Spinal cord (tissue), 10 donors: ENCODE measurements around the gene FCMR. TPM values are rescaled to one million over a fixed set of nuclear protein-coding genes. Genes with fewer than 3 reads are reported as not detected.

Experiments used
- DNase-seq, 6 donors: peaks; one replicate each; pipeline versions ENCODE4 v3.0.0 to v3.0.0-alpha.2; 2013 to 2015; ENCODE audit warnings: low spot score in 6 of 6, low read depth in 4 of 6
- H3K27ac ChIP-seq: one replicate; pipeline ENCODE4 v1.5.1; 2013; ENCODE audit warnings: low read depth, low read length, control low read depth
- H3K27me3 ChIP-seq: one replicate; pipeline ENCODE4 v1.6.1; 2013; ENCODE audit warnings: low read length; ENCODE audit not compliant: control insufficient read depth, insufficient read depth
- H3K36me3 ChIP-seq: one replicate; pipeline ENCODE4 v1.6.1; 2013; ENCODE audit warnings: low read length; ENCODE audit not compliant: control insufficient read depth, insufficient read depth
- H3K4me1 ChIP-seq: one replicate; pipeline ENCODE4 v1.6.1; 2013; ENCODE audit warnings: low read length; ENCODE audit not compliant: control insufficient read depth, insufficient read depth
- H3K4me3 ChIP-seq: one replicate; pipeline ENCODE4 v1.5.1; 2013; ENCODE audit warnings: low read depth, low read length, control low read depth
- H3K9me3 ChIP-seq: one replicate; pipeline ENCODE4 v1.6.1; 2013; ENCODE audit warnings: low read length; ENCODE audit not compliant: control insufficient read depth, insufficient read depth
- WGBS: methylation state at CpG from one replicate; pipeline ENCODE4 v1.1.5; 2013; ENCODE audit warnings: missing lambda C conversion rate; ENCODE audit not compliant: insufficient coverage; 5-methylcytosine and 5-hydroxymethylcytosine counted together
- polyA plus RNA-seq, 2 donors: library from polyadenylated mRNA; unstranded; fragments of 120-200 nt; gene quantifications; one replicate each; pipeline ENCODE4 v1.2.1, GENCODE V29; 2013; ENCODE audit not compliant: insufficient read length in 2 of 2
- total RNA-seq, 2 donors: library from RNA; depleted of rRNA in 1 of 2; stranded (reverse); fragments of 120-200 nt in 1 of 2; fragments of >200 nt in 1 of 2; gene quantifications; one replicate each; pipeline versions ENCODE4 v1.2.3 to v1.2.4, GENCODE V29; 2013 to 2014
- donor health status: healthy.

The FCMR gene
- total and polyA plus RNA-seq, 4 donors: 0.89 to 1.9 (median 1.6) TPM

DNA sequence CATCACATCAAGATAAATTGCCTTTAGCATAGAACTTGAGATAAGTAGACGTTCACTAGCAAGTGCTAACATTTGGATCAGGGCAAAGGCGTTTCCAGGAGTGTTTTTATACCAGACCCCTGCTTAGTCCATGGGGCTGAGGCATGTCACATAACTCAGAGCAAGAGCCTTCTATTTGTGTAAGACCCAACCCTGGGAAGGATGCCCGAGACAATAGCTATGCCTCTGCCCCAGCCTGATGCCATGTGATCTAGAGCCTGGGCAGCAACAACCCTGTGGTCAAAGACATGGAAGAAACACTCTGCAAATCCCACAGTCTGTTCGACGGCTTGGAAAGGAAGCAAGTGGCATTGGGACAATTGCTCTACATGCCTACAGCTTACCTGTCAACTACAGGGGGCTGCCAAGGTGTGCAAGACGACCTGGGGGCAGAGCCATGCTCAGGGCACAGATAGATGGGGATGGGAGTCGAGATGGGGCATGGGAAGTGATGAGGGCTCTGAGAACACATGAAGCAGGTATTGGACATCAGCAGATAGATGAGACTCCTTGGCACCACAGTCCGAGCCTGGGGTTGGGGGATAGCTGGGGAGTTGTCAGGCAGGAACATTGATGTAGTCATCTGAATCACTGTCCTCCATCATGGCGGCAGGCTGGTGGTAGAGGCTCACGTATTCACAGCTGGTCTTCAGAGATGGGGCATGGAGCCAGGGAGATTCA, 17.2 kb downstream of the FCMR start:
- no peak for DNase-seq
- H3K27ac ChIP-seq: no peak overlapping the region
- no peak overlapping the region for H3K4me3 ChIP-seq
- H3K4me1 ChIP-seq: peaks cover under 1% of the 10 kb centered on the region
- 85% methylated on average over 10 of the region's 10 CpGs for WGBS
- no peaks in the 10 kb centered on the region for H3K36me3 ChIP-seq
- H3K9me3 ChIP-seq: no peaks in the 10 kb centered on the region
- peaks cover 16% of the 10 kb centered on the region for H3K27me3 ChIP-seq

DNA sequence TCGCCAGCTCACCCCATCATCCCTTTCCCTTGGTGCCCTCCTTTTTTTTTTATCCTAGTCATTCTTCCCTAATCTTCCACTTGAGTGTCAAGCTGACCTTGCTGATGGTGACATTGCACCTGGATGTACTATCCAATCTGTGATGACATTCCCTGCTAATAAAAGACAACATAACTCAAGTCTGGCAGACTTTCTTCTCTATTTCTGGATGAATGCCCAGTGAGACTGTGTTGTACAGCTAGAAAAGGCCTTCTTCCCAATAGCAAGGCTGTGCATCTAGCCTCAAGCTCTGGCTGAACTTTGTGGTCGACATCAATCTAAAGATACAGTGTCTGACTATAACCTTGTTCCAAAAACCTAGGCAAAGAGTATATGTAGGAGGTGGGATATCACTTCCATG, 18.1 kb downstream of the FCMR start:
- DNase-seq: peak in 1 of 6 donors; percentile 47
- Histone ChIP-seq H3K27ac (no peak overlapping the region), H3K9me3 (no peaks in the 10 kb centered on the region), H3K36me3 (no peaks in the 10 kb centered on the region), H3K4me3 (no peak overlapping the region), H3K4me1 (no peaks in the 10 kb centered on the region), H3K27me3 (peaks cover 8% of the 10 kb centered on the region)
- WGBS: 83% methylated on average over 1 of the region's 2 CpGs

DNA sequence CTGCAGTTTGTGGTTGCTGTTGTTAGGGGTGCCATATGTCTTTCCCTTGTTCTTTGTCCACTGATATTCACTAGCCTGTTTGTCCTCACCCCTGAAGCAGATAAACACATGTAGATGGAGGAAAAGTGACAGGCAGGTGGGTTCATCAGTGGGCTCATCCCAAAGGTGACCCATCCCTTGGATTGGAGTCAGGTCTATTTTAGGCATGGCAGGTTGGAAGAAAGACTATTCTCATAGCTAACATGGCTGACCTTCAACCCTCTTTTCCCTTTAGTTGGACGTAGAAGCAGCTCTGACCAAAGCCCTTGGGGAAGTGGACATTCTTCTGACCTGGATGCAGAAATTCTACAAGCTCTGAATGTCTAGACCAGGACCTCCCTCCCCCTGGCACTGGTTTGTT, 19.0 kb downstream of the FCMR start:
- WGBS: 100% methylated on average over 1 of the region's 1 CpG
- Histone ChIP-seq H3K27me3 (peaks cover 3% of the 10 kb centered on the region), H3K9me3 (no peaks in the 10 kb centered on the region)

DNA sequence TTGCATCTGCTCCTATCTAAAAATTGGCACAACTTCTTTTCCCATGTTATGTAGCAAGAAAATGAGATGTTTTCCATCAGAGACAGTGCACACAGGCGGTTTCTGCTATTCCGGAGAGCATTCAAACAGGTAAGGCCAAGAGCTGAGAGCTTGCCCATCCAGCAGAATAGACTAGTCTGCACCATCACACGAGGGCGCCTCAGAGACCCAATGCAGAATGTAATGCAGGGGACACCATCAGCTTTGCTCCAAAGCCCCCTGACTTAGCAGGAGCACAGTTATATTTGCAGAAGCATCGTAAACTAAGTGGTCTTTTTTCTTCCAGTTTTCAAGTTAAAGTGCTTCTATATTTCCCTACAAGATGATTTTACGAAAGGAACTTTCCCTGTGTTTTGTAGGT, 19.8 kb downstream of the FCMR start:
- no peaks in the 10 kb centered on the region for H3K4me1 ChIP-seq
- no peaks in the 10 kb centered on the region for H3K9me3 ChIP-seq
- 86% methylated on average over 4 of the region's 6 CpGs for WGBS
- H3K27me3 ChIP-seq: no peaks in the 10 kb centered on the region
- H3K27ac ChIP-seq: no peak overlapping the region
- DNase-seq: no peak
- no peaks in the 10 kb centered on the region for H3K36me3 ChIP-seq
- H3K4me3 ChIP-seq: no peak overlapping the region

More for the DNA sequence above, 19.0 kb downstream of the FCMR start:
- no peaks in the 10 kb centered on the region for H3K4me1 ChIP-seq
- no peaks in the 10 kb centered on the region for H3K36me3 ChIP-seq
- no peak overlapping the region for H3K27ac ChIP-seq
- DNase-seq: no peak
- H3K4me3 ChIP-seq: no peak overlapping the region

DNA sequence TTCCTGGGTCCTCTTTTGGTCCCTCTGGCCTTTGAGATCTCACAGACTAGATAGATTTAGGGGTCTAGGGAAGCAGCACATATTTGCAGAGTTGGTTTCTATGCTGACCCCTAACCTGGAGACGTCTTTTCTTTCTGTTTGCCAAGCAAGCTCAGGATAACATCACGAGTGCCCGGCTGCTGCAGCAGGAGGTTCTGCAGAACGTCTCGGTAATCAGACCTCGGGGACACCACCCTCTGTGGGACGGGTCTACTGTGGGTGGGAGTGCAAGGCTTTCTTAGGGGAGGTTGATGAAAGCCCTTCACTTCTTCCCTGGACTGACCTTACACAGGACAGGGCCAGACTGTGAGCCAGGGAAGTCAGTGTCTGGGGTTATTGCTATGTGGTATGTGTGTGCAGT, 21.6 kb downstream of the FCMR start:
- DNase-seq: no peak
- no peaks in the 10 kb centered on the region for H3K36me3 ChIP-seq
- H3K4me3 ChIP-seq: no peak overlapping the region
- no peak overlapping the region for H3K27ac ChIP-seq
- H3K4me1 ChIP-seq: no peaks in the 10 kb centered on the region
- no peaks in the 10 kb centered on the region for H3K9me3 ChIP-seq
- no peaks in the 10 kb centered on the region for H3K27me3 ChIP-seq
- 82% methylated on average over 6 of the region's 7 CpGs for WGBS

GRCh38 chr1:206899717-206900116, 22.0 kb downstream of the FCMR start:
- no peak overlapping the region for H3K27ac ChIP-seq
- H3K4me3 ChIP-seq: no peak overlapping the region
- 81% methylated on average over 5 of the region's 5 CpGs for WGBS
- no peaks in the 10 kb centered on the region for H3K27me3 ChIP-seq
- DNase-seq: no peak
- no peaks in the 10 kb centered on the region for H3K9me3 ChIP-seq
- H3K36me3 ChIP-seq: no peaks in the 10 kb centered on the region
- no peaks in the 10 kb centered on the region for H3K4me1 ChIP-seq

- no peak for DNase-seq
- H3K36me3 ChIP-seq: no peaks in the 10 kb centered on the region
- no peaks in the 10 kb centered on the region for H3K9me3 ChIP-seq
- H3K4me1 ChIP-seq: no peaks in the 10 kb centered on the region
- 79% methylated on average over 7 of the region's 13 CpGs for WGBS
- no peak overlapping the region for H3K27ac ChIP-seq
- H3K4me3 ChIP-seq: no peak overlapping the region
- H3K27me3 ChIP-seq: no peaks in the 10 kb centered on the region
These were observed 22.8 kb downstream of the FCMR start for GRCh38 chr1:206898915-206899431.

GRCh38 chr1:206898089-206898914, 23.4 kb downstream of the FCMR start:
- H3K4me3 ChIP-seq: no peak overlapping the region
- no peaks in the 10 kb centered on the region for H3K36me3 ChIP-seq
- no peak for DNase-seq
- H3K9me3 ChIP-seq: no peaks in the 10 kb centered on the region
- H3K4me1 ChIP-seq: no peaks in the 10 kb centered on the region
- WGBS: 88% methylated on average over 9 of the region's 11 CpGs
- H3K27ac ChIP-seq: no peak overlapping the region
- no peaks in the 10 kb centered on the region for H3K27me3 ChIP-seq

GRCh38 chr1:206897175-206897574, 24.6 kb downstream of the FCMR start, which contains the start of gene IL24:
Gene IL24, plus strand, starts transcription at chr1:206897443. Its CDS starts 390 bp downstream, at chr1:206897833.
- H3K27me3 ChIP-seq: no peaks in the 10 kb centered on the region
- no peak for DNase-seq
- H3K27ac ChIP-seq: no peak within 1 kb of the TSS
- no peaks in the 10 kb centered on the region for H3K4me1 ChIP-seq
- no peaks in the 10 kb centered on the region for H3K36me3 ChIP-seq
- no peak within 1 kb of the TSS for H3K4me3 ChIP-seq
- no peaks in the 10 kb centered on the region for H3K9me3 ChIP-seq
- WGBS: no CpG with 5 or more reads among the region's 4 CpGs
